ENCODE data around the gene NEAT1.

Gene NEAT1

DNA sequence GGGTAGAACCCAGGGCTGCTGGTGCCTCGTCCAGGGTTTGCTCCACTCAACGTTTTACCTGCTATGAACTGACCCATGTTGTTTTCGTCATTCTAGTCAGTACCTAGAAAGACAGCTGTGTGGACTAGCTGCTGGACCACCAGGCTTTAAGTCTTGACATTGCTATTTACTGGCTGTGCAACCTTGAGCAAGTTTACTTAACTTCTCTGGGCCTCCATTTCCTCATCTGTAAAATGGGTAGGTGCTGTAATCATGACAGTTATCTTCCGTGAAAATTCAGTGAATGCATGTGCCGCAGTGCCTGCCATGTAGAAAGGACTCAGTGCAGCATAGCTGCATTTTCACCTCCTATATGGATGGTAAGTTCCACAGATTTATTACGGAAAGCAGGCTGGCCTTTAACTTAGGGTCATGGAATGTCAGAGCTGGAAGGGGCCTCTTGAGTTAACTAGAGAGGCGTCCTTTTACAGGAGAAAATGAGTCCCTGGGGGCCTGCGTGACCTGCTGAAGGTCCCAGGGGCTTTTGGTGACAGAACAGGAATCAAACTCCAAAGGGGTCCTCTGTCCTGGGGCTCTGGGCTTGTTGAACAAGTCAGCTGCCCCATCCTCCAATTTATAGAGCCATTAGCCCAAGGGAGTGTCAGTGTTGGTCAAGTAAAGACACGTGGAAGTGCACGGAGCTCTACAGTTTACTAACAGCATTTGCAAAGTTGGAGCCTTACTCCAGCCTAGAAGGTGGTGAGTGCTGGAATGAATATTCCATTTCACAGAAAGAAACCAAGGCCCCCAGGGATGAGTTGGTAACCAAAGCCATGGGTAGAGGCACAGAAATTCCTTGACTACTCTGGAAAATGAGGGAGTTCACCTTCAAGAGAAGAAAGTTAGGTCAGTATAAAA is 64.2 kb downstream of the NEAT1 start:
- DNase-seq (ENCODE audit: low read depth): no peak

GRCh38 chr11:65487467-65488272 is 65.1 kb downstream of the NEAT1 start:
- DNase-seq (ENCODE audit: low read depth): no peak

DNA sequence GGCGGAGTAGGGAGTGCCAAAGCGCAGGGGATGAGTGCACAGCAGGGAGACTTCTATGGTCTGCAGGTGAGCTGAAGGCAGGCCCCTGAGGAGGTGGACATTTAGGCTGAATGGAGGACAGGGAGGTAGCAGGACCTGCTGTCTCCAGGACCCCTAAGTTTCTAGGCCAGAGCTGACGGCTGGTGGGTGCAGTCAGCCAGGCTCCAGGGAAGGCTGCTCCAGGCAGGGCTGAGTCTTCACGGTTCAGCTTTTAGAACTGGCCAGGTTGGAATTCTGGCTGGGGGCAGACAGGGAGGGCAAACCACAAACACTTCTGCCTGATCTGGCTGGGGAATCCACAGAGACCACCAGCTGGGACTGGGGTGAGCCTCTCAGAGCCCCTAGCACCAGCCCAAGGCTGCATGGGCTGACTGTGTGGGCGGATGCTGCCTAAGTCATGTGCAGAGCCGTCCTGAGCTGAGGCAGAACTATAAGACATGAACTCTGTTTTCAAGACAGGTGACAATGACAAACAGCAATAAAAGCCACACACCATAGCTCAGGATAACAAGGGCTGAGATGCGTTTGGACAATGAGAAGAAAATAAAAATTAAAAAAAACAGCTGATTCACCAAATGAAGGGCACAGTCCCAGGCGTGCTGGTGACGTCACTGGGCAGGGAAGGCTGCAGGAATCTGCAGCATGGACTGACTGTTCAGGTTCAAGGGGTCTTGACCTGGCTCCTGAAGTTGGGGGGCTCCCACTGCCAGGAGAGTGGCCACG is 65.9 kb downstream of the NEAT1 start:
- DNase-seq (ENCODE audit: low read depth): no peak

DNA sequence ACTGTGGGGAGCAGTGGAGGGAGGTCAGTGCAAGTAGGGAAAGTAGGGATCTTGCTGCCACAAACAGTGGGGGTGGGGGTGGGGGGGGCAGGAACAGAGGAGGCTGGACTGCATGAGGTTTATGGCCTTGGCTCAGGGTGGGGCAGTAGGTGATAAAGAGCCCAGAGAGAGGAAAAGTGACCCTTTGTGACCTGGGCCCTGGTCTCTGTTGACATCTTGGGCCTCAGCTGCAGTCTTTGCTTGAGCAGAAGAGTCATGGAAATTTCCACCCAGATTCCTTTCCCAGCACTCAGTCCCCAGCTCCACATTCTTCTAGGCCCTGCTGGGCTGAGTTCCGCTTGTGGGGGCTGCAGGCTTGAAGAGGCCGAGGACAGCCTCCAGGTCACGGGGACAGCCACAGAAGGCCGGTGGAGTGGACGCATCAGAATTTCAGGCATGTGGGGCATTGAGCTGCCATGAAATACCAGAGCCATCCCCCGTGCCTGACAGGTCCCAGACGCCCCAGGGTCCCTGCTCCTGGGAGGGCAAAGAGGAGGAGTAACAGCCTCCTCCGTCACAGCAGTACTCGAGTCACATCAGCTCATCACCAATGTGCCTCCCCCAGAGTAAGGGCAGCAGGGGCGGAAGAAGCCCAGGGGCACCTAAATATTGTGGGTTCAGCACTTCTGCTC is 66.6 kb downstream of the NEAT1 start:
- no peak for DNase-seq (ENCODE audit: low read depth)

DNA sequence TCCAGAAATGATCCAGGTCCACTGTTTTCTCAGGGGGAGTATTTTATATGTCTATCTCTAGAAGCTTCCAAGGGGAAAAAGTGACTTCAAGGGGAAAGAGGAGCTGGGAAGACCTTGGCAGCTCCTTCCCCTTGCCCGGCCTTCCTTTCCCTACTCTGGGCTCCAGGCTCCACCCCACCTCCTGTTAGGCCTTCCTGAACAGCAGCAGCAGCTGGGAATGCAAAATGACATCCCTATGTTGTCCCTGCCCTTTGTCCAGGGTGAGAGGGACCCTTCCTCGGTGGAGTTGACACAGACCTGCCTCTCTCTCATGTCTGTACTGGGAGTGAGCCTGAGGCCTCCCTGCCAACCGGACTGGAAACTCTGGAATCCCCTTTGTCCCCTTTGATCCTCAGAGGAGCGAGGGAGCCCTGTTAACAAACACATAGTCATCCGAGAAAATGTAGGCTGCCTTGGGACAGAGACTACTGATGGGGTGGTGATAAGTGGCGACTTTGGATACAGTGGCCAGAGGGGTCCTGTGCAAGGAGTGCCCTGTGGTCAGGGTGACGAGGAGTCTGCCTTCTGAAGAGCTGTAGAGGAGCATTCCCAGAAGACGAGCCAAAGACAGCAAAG is 67.2 kb downstream of the NEAT1 start:
- DNase-seq (ENCODE audit: low read depth): no peak

GRCh38 chr11:65491163-65491465 is 68.5 kb downstream of the NEAT1 start:
- DNase-seq (ENCODE audit: low read depth): no peak

GRCh38 chr11:65491614-65492386 is 69.2 kb downstream of the NEAT1 start:
- no peak for DNase-seq (ENCODE audit: low read depth)

DNA sequence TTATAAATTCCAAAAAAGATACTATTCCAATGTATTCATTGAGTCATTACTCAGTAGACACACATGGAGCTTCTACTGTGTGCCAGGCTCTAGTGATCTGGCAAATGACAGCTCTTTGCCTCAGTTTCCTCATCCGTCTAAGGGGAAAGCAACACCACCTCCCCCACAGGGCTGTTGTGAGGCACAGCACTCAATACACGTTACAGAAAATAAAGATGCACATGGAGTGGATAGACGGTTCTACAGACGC is 69.7 kb downstream of the NEAT1 start:
- DNase-seq (ENCODE audit: low read depth): no peak

DNA sequence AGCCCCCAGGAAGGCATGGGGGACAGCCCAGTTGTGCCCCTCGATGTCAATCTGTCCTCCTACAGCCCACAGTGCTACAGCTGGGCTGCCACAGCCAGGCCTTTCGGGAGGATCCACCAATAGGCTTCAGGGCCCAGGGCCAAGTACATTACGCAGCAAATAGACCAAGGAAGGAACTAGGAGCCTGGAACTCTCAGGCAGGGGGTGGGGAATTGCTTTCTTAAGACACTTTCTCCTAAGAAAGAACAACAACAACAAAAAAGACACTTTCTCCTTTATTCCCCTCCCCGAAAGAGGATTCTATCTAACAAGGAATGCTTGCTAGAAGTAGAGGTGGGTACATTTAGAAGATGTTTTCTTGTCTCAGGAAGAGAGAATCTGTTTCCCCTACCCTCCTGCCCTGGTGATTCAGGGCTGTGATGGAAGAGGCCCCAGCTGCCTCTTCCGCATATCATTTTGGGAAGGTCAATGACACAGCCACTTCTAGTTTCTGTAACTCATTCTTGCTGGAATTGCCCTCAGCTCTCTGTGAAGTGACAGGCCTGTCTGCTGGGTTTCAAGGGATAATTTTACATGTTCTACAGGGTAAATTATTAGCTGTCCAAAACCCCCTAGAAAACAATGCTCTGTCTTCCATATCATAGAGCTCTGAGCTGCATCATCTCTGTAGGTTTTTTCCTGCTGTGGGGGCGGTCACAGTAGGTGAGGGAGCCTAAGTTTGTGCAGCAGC is 70.2 kb downstream of the NEAT1 start:
- no peak for DNase-seq (ENCODE audit: low read depth)

- no peak for DNase-seq (ENCODE audit: low read depth)
These were observed 71.0 kb downstream of the NEAT1 start for GRCh38 chr11:65493367-65494176.
